Liver (tissue), 9 donors: ENCODE data around the gene TMEM191C. TPM values are rescaled to one million over a fixed set of nuclear protein-coding genes. Genes with fewer than 3 reads are reported as not detected.

Experiments used
- DNase-seq: peaks from one replicate; pipeline ENCODE4 v3.0.0-alpha.2; 2017; ENCODE audit warnings: low spot score
- H3K27ac ChIP-seq, 2 donors: one replicate each; pipeline ENCODE4 v1.7.0; 2013; ENCODE audit warnings: inconsistent platforms in 2 of 2, low read length in 2 of 2, control low read depth in 1 of 2, low read depth in 1 of 2, mild to moderate bottlenecking in 1 of 2
- H3K27me3 ChIP-seq, 4 donors: one replicate each; pipeline versions ENCODE4 v1.6.1 to v1.7.0; 2013; ENCODE audit warnings: low read length in 3 of 4, inconsistent platforms in 1 of 4, mild to moderate bottlenecking in 1 of 4, moderate library complexity in 1 of 4; ENCODE audit not compliant: control insufficient read depth in 4 of 4, insufficient read depth in 4 of 4
- H3K36me3 ChIP-seq, 4 donors: one replicate each; pipeline versions ENCODE4 v1.6.1 to v1.7.0; 2013; ENCODE audit warnings: low read length in 3 of 4, mild to moderate bottlenecking in 3 of 4, low read depth in 1 of 4, moderate library complexity in 1 of 4; ENCODE audit not compliant: control insufficient read depth in 4 of 4, insufficient read depth in 3 of 4
- H3K4me1 ChIP-seq, 4 donors: one replicate each; pipeline versions ENCODE4 v1.6.1 to v1.7.0; 2013; ENCODE audit warnings: low read length in 3 of 4, mild to moderate bottlenecking in 3 of 4, moderate library complexity in 1 of 4; ENCODE audit not compliant: control insufficient read depth in 4 of 4, insufficient read depth in 4 of 4
- H3K4me3 ChIP-seq, 3 donors: one replicate each; pipeline versions ENCODE4 v1.6.1 to v1.7.0; 2013; ENCODE audit warnings: low read length in 3 of 3, control low read depth in 1 of 3, low read depth in 1 of 3, mild to moderate bottlenecking in 1 of 3
- H3K9ac ChIP-seq, 2 donors: one replicate each; pipeline ENCODE4 v1.7.0; 2013; ENCODE audit warnings: low read length in 2 of 2, mild to moderate bottlenecking in 2 of 2, moderate library complexity in 2 of 2, control low read depth in 1 of 2, low read depth in 1 of 2
- H3K9me3 ChIP-seq, 4 donors: one replicate each; pipeline versions ENCODE4 v1.6.1 to v1.7.0; 2013; ENCODE audit warnings: low read length in 3 of 4; ENCODE audit not compliant: control insufficient read depth in 4 of 4
- EGR1 ChIP-seq, 2 donors: IDR thresholded peaks; 2 replicates each; pipeline ENCODE4 v1.6.1; 2016 to 2018; ENCODE audit warnings: antibody characterized with exemption in 2 of 2, low read depth in 2 of 2
- FOXA1 ChIP-seq: IDR thresholded peaks from 2 replicates; pipeline ENCODE4 v1.6.1; 2016; ENCODE audit warnings: antibody characterized with exemption
- FOXA2 ChIP-seq: IDR thresholded peaks from 2 replicates; pipeline ENCODE4 v1.6.1; 2016; ENCODE audit warnings: antibody characterized with exemption
- HNF4A ChIP-seq, 2 donors: conservative IDR thresholded peaks; 2 replicates each; pipeline ENCODE4 v1.6.1; 2016; ENCODE audit warnings: antibody characterized with exemption in 2 of 2, mild to moderate bottlenecking in 2 of 2
- JUND ChIP-seq, 2 donors: IDR thresholded peaks; 2 replicates each; pipeline ENCODE4 v1.6.1; 2016; ENCODE audit warnings: antibody characterized with exemption in 2 of 2
- NR2F2 ChIP-seq: IDR thresholded peaks from 2 replicates; pipeline ENCODE4 v1.6.1; 2016; ENCODE audit warnings: antibody characterized with exemption
- RXRA ChIP-seq, 2 donors: IDR thresholded peaks; 2 replicates each; pipeline ENCODE4 v1.6.1; 2017 to 2018; ENCODE audit warnings: antibody characterized with exemption in 2 of 2, mild to moderate bottlenecking in 1 of 2
- SP1 ChIP-seq: IDR thresholded peaks from 2 replicates; pipeline ENCODE4 v1.6.1; 2018; ENCODE audit warnings: antibody characterized with exemption, mild to moderate bottlenecking
- TAF1 ChIP-seq: conservative IDR thresholded peaks from 2 replicates; pipeline ENCODE4 v1.6.1; 2016; ENCODE audit warnings: antibody characterized with exemption, mild to moderate bottlenecking
- YY1 ChIP-seq: IDR thresholded peaks from 2 replicates; pipeline ENCODE4 v1.6.1; 2016; ENCODE audit warnings: antibody characterized with exemption, mild to moderate bottlenecking
- WGBS: extraction: QIAGEN DNeasy Blood & Tissue Kit; methylation state at CpG from one replicate; pipeline ENCODE4 v1.1.7; 2013; 5-methylcytosine and 5-hydroxymethylcytosine counted together
- polyA plus RNA-seq, 2 donors: library from polyadenylated mRNA; stranded (reverse) in 1 of 2; unstranded in 1 of 2; fragments of 200-250 nt in 1 of 2; fragments of >200 nt in 1 of 2; fragmentation: Nextera tagmentation in 1 of 2; extraction: Ambion mirVana in 1 of 2; gene quantifications; one replicate each; pipeline versions ENCODE4 v1.2.1 to v1.2.3, GENCODE V29; 2013 to 2015
- total RNA-seq, 2 donors: library from RNA; depleted of rRNA; stranded (reverse); fragments of >200 nt; gene quantifications; one replicate each; pipeline ENCODE4 v1.2.3, GENCODE V29; 2014
- TF ChIP-seq, protein P1 (sequence below): fragments of 150-350 bp; IDR thresholded peaks from 2 replicates; pipeline ENCODE4 v1.5.1; 2017; ENCODE audit warnings: improper control_type of control experiment, low read depth, low read length; ENCODE audit not compliant: missing input control
- TF ChIP-seq, protein P2 (sequence below): IDR thresholded peaks from 2 replicates; pipeline ENCODE4 v1.6.1; 2016; ENCODE audit warnings: antibody characterized with exemption, mild to moderate bottlenecking
- TF ChIP-seq, protein P3 (sequence below): IDR thresholded peaks from 2 replicates; pipeline ENCODE4 v1.6.1; 2016; ENCODE audit warnings: antibody characterized with exemption
- TF ChIP-seq, protein P4 (sequence below): IDR thresholded peaks from 2 replicates; pipeline ENCODE4 v1.6.1; 2016; ENCODE audit warnings: antibody characterized with exemption
- TF ChIP-seq, protein P5 (sequence below): IDR thresholded peaks from 2 replicates; pipeline ENCODE4 v1.6.1; 2016; ENCODE audit warnings: antibody characterized with exemption
- donor health status: healthy.
- donor health status: healthy.
- donor health status: healthy.
- donor health status: healthy.
- donor health status: healthy.

Gene TMEM191C
- total and polyA plus RNA-seq, 4 donors, result 0.25 to 1.8 (median 0.42) TPM; not detected in 1

DNA sequence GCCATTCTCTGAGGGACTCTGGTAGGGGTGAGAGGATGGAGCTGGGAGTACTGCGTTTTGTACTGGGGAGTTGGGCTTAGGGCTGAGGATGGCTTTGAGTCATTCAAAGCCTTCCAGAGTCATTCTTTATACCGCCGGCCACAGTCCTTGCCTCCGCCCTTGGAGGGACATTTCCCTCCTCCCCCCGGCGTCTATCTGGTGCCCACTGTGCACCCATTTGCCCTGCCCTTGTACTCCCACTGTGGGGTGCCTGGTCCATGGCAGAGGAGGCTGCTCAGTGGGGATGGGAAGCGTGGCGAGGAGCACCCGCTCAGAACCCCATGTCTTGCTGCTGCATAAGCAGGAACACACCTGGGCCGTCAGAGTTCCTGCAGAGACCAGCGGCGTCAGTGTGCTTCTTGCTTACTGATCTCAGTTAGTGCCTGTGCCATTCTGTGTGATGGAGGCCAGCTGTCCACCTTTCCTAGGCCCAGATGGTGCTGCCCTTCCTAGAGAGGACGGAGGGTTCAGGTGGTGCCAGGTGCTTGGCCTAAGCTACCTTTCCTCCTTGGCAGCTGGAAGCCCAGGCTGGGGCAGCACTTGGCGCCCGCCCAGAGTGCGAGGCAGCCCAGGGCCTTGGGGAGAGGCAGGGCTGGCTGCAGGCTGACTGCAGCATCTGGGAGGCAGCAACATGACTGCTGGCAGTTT is 23.3 kb upstream of the TMEM191C start:
- Histone ChIP-seq H3K9me3 (no peaks in the 10 kb centered on the region), H3K27ac (no peak overlapping the region)
- DNase-seq, result no peak

DNA sequence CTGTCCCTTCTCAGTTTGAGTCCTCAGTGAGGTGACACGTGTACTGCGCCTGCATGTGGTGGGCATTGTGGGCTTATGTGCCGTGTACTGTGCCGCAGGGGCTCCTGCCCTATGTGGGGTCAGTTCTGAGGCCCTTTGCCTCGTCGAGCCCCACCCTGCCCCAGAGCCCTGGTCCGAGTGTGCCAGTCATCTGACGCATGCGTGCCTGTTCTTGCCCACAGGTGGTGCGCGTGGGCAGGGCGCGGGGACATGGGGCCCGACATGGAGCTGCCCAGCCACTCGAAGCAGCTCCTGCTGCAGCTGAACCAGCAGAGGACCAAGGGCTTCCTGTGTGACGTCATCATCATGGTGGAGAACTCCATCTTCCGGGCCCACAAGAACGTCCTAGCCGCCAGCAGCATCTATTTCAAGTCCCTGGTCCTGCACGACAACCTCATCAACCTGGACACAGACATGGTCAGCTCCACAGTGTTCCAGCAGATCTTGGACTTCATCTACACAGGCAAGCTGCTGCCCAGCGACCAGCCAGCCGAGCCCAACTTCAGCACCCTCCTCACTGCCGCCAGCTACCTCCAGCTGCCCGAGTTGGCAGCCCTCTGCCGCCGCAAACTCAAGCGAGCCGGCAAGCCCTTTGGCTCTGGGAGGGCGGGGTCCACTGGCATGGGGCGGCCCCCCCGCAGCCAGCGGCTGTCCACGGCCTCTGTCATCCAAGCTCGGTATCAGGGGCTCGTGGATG is 22.3 kb upstream of the TMEM191C start:
- peaks cover 3 to 8% (median 6%) of the 10 kb centered on the region in 4 donors for H3K4me1 ChIP-seq
- H3K27me3 ChIP-seq, result no peaks in the 10 kb centered on the region
- no peak overlapping the region for H3K9ac ChIP-seq
- 95% methylated on average over 35 of the region's 35 CpGs for WGBS
- no peak overlapping the region for H3K27ac ChIP-seq
- H3K4me3 ChIP-seq, result no peak overlapping the region
- DNase-seq, result no peak
- peaks cover 3 to 15% (median 9%) of the 10 kb centered on the region in 4 donors for H3K36me3 ChIP-seq
- no peaks in the 10 kb centered on the region for H3K9me3 ChIP-seq
- TF ChIP-seq FOXA1 (no peak), EGR1 (IDR thresholded peaks at IDR 0.05; ENCODE audit: low read depth in 2 of 2) (no peak), FOXA2 (no peak), YY1 (no peak)
- TF ChIP-seq, protein P1, sequence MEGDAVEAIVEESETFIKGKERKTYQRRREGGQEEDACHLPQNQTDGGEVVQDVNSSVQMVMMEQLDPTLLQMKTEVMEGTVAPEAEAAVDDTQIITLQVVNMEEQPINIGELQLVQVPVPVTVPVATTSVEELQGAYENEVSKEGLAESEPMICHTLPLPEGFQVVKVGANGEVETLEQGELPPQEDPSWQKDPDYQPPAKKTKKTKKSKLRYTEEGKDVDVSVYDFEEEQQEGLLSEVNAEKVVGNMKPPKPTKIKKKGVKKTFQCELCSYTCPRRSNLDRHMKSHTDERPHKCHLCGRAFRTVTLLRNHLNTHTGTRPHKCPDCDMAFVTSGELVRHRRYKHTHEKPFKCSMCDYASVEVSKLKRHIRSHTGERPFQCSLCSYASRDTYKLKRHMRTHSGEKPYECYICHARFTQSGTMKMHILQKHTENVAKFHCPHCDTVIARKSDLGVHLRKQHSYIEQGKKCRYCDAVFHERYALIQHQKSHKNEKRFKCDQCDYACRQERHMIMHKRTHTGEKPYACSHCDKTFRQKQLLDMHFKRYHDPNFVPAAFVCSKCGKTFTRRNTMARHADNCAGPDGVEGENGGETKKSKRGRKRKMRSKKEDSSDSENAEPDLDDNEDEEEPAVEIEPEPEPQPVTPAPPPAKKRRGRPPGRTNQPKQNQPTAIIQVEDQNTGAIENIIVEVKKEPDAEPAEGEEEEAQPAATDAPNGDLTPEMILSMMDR, result no peak
- TF ChIP-seq, protein P2, sequence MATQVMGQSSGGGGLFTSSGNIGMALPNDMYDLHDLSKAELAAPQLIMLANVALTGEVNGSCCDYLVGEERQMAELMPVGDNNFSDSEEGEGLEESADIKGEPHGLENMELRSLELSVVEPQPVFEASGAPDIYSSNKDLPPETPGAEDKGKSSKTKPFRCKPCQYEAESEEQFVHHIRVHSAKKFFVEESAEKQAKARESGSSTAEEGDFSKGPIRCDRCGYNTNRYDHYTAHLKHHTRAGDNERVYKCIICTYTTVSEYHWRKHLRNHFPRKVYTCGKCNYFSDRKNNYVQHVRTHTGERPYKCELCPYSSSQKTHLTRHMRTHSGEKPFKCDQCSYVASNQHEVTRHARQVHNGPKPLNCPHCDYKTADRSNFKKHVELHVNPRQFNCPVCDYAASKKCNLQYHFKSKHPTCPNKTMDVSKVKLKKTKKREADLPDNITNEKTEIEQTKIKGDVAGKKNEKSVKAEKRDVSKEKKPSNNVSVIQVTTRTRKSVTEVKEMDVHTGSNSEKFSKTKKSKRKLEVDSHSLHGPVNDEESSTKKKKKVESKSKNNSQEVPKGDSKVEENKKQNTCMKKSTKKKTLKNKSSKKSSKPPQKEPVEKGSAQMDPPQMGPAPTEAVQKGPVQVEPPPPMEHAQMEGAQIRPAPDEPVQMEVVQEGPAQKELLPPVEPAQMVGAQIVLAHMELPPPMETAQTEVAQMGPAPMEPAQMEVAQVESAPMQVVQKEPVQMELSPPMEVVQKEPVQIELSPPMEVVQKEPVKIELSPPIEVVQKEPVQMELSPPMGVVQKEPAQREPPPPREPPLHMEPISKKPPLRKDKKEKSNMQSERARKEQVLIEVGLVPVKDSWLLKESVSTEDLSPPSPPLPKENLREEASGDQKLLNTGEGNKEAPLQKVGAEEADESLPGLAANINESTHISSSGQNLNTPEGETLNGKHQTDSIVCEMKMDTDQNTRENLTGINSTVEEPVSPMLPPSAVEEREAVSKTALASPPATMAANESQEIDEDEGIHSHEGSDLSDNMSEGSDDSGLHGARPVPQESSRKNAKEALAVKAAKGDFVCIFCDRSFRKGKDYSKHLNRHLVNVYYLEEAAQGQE, result no peak
- TF ChIP-seq, protein P3, sequence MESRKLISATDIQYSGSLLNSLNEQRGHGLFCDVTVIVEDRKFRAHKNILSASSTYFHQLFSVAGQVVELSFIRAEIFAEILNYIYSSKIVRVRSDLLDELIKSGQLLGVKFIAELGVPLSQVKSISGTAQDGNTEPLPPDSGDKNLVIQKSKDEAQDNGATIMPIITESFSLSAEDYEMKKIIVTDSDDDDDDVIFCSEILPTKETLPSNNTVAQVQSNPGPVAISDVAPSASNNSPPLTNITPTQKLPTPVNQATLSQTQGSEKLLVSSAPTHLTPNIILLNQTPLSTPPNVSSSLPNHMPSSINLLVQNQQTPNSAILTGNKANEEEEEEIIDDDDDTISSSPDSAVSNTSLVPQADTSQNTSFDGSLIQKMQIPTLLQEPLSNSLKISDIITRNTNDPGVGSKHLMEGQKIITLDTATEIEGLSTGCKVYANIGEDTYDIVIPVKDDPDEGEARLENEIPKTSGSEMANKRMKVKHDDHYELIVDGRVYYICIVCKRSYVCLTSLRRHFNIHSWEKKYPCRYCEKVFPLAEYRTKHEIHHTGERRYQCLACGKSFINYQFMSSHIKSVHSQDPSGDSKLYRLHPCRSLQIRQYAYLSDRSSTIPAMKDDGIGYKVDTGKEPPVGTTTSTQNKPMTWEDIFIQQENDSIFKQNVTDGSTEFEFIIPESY, result no peak
- TF ChIP-seq, protein P4, sequence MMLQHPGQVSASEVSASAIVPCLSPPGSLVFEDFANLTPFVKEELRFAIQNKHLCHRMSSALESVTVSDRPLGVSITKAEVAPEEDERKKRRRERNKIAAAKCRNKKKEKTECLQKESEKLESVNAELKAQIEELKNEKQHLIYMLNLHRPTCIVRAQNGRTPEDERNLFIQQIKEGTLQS, result no peak
- TF ChIP-seq, protein P5, sequence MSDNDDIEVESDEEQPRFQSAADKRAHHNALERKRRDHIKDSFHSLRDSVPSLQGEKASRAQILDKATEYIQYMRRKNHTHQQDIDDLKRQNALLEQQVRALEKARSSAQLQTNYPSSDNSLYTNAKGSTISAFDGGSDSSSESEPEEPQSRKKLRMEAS, result no peak

More for the DNA sequence above, 23.3 kb upstream of the TMEM191C start:
- Histone ChIP-seq H3K36me3 (peaks cover 3 to 15% (median 9%) of the 10 kb centered on the region in 4 donors), H3K27me3 (no peaks in the 10 kb centered on the region), H3K4me3 (no peak overlapping the region), H3K4me1 (peaks cover 3 to 8% (median 6%) of the 10 kb centered on the region in 4 donors), H3K9ac (no peak overlapping the region)
- WGBS, result 96% methylated on average over 16 of the region's 16 CpGs
- no peak for TF ChIP-seq EGR1 (IDR thresholded peaks at IDR 0.05; ENCODE audit: low read depth in 2 of 2)
- TF ChIP-seq SP1, result no peak
- TF ChIP-seq FOXA2, result no peak
- no peak for TF ChIP-seq HNF4A (conservative IDR thresholded peaks at IDR 0.05)
- TF ChIP-seq, protein P3, result no peak
- TF ChIP-seq NR2F2, result no peak
- TF ChIP-seq YY1, result no peak
- no peak for TF ChIP-seq JUND (IDR thresholded peaks at IDR 0.05)
- TF ChIP-seq, protein P1, result no peak
- no peak for TF ChIP-seq TAF1
- TF ChIP-seq, protein P4, result no peak
- TF ChIP-seq RXRA (IDR thresholded peaks at IDR 0.05), result no peak
